Renal cortical epithelial cell (primary cell): Measurements from ENCODE around the gene FGF19. TPM values are rescaled to one million over a fixed set of nuclear protein-coding genes. Genes with fewer than 3 reads are reported as not detected.

Source experiments
- DNase-seq: peaks from one replicate; pipeline ENCODE4 v3.0.0-alpha.2; 2011; ENCODE audit warnings: low read depth
- total RNA-seq: library from RNA; depleted of rRNA; stranded (reverse); fragments of >200 nt; gene quantifications from 2 replicates; pipeline ENCODE4 v1.2.3, GENCODE V29; 2014

FGF19 gene
- total RNA-seq, 1 donor from 2014 or later, result not detected

DNA sequence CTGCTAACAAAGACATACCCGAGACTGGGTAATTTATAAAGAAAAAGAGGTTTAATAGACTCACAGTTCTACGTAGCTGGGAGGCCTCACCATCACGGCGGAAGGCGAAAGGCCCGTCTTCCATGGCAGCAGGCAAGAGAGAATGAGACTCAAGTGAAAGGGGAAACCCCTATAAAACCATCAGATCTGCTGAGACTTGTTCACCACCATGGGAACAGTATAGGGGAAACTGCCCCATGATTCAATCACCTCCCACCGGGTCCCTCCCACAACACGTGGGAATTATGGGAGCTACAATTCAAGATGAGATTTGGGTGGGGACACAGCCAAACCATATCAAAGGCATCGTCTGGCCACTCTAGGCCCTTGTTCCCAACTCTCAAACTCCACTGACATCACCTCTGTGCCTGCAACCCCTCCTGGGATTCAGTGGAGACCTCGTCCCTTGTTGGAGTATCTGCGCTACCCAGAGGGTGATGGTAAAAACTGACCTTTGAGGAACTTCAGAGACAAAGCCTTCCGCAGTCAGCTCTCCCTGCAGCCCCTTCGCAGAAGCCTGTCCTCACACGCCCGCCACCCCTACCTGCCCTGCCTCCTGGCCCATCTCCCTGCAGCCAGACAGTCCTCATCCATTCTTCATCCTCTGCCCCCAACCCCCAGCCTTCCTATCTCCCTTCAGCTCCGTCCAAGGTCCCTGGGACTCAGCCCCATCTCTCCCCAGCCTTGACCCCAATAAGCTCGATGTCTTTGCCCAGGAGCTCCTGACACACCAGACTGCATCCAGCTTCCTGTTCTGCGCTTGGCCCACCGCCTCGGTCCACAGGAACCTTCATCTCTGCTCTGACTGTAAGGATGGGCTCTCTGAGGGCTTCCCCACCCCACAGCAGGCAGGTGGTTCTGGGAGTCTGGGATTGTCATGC, 47.0 kb downstream of the FGF19 start:
- no peak for DNase-seq

DNA sequence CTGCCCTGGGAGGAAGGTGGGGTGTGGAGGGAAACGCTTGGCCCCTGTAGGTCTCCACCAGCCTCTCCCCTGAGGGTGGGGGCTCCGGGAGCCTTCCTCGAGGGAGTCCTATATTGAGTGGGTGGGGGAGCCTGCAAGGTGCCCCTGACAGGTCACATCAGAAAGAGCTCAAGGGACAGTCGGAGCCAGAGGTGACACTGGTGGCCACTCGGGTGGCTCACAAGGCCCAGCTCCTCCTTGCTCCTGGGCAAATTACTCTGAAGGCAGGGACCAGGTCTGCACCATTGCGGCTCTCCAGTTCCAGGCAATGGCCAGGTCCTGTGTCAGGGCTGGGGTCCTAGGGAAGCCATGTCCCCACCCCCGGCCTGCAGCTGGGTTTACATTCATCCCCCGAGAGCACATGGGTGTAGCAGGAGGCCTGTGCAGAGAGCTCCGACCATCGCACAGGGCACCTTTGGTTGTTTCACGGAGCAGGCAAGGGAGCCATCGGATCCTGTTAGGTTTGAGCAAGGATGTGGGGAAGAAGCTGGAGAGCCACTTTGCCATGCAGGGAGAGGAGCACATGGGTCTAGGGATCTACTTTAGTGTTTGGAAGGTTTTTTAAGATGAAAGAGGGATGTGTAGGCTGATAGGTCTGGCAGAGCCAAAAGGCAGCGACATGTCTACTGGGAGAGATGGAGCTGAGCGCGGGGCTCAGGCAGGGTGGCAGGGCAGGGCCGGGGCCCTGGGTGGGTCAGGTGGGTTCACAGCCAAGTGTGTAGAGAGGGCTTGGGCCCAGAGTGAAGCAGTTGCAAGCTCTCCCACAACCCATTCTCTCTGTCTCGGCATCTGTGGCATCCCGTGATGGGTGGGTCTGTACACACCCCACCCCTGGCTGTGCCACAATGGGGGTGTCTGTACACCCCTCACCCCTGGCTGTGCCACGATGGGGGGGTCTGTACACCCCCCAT, 48.1 kb downstream of the FGF19 start:
- DNase-seq, result no peak

DNA sequence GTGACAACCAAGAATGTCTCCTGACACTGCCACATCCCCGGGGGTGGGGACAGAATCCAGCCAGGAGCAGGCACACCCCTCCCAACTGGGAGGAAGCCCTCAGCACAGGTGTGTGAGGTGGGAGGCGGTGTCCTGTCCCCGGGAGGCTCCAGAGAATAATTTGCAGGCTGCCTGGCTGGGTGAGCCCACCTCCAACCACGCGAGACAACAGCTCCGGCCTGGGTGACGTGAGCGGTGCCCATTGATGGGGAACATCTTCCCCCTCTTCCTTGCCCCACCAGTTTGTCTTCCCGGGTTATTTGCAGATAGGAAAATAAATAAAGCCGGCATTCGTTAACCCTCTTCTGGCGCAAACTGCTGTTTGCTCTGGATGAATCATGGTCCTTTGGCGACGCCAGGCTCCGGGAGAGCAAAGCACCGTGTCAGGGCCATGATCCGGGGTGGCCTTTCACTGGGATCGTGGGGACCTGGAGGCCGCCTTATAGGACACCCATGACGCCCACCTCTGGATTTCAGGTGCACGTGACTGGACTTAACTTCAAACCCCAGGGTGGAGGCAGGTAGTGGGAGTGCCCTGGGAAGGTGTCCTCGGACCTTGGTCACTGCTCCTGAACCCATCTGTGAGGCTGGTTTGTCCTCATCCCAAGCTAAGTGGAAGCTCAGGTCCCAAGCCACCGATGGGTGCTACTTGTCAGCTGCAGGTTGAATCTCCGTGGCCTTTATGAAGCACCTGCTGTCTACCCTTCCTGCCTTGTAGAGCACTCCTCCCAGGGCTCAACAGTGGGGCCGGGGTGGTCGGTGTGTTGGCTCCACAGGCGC, 49.0 kb downstream of the FGF19 start:
- peak; percentile 23 for DNase-seq

DNA sequence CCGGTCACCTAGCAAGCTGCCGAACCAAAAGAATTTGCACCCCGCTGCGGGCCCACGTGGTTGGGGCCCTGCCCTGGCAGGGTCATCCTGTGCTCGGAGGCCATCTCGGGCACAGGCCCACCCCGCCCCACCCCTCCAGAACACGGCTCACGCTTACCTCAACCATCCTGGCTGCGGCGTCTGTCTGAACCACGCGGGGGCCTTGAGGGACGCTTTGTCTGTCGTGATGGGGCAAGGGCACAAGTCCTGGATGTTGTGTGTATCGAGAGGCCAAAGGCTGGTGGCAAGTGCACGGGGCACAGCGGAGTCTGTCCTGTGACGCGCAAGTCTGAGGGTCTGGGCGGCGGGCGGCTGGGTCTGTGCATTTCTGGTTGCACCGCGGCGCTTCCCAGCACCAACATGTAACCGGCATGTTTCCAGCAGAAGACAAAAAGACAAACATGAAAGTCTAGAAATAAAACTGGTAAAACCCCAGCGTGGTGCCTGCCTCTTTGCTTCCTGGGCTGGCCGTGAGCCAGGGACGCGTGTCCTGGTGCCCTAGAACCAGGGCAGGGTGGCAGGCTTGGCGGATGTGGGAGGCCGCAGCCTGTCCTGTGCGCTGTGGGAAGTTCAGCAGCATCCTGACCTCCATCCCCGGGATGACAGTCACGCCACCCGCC, 49.7 kb downstream of the FGF19 start:
- no peak for DNase-seq

DNA sequence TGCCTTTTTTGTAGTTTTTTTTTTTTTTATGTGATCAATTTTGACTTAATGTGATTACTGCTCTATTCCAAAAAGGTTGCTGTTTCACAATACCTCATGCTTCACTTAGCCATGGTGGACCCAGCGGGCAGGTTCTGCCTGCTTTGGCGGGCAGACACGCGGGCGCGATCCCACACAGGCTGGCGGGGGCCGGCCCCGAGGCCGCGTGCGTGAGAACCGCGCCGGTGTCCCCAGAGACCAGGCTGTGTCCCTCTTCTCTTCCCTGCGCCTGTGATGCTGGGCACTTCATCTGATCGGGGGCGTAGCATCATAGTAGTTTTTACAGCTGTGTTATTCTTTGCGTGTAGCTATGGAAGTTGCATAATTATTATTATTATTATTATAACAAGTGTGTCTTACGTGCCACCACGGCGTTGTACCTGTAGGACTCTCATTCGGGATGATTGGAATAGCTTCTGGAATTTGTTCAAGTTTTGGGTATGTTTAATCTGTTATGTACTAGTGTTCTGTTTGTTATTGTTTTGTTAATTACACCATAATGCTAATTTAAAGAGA, 50.3 kb downstream of the FGF19 start:
- no peak for DNase-seq

DNA sequence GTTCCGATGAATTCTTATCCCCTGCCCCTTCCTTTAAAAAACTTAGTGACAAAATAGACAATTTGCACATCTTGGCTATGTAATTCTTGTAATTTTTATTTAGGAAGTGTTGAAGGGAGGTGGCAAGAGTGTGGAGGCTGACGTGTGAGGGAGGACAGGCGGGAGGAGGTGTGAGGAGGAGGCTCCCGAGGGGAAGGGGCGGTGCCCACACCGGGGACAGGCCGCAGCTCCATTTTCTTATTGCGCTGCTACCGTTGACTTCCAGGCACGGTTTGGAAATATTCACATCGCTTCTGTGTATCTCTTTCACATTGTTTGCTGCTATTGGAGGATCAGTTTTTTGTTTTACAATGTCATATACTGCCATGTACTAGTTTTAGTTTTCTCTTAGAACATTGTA, 50.8 kb downstream of the FGF19 start:
- DNase-seq, result no peak

DNA sequence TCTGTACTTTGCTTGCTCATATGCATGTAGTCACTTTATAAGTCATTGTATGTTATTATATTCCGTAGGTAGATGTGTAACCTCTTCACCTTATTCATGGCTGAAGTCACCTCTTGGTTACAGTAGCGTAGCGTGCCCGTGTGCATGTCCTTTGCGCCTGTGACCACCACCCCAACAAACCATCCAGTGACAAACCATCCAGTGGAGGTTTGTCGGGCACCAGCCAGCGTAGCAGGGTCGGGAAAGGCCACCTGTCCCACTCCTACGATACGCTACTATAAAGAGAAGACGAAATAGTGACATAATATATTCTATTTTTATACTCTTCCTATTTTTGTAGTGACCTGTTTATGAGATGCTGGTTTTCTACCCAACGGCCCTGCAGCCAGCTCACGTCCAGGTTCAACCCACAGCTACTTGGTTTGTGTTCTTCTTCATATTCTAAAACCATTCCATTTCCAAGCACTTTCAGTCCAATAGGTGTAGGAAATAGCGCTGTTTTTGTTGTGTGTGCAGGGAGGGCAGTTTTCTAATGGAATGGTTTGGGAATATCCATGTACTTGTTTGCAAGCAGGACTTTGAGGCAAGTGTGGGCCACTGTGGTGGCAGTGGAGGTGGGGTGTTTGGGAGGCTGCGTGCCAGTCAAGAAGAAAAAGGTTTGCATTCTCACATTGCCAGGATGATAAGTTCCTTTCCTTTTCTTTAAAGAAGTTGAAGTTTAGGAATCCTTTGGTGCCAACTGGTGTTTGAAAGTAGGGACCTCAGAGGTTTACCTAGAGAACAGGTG, 51.8 kb downstream of the FGF19 start:
- DNase-seq, result no peak

DNA sequence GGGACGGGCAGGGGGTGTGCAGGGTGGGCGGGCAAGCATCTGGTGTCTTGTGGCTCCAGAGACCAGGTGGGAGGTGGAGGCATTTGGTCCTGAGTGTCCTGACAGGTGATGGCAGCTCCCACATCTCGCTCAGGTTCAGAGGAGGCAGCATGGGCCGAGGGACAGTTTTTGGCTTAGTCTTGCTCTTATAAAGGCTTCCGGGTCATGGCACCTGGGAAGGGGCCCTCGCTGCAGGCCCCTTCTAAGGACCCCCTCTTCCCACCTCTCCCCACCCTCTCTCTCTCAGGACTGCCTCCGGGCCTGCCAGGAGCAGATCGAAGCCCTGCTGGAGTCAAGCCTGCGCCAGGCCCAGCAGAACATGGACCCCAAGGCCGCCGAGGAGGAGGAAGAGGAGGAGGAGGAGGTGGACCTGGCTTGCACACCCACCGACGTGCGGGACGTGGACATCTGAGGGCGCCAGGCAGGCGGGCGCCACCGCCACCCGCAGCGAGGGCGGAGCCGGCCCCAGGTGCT, 52.9 kb downstream of the FGF19 start:
- no peak for DNase-seq

DNA sequence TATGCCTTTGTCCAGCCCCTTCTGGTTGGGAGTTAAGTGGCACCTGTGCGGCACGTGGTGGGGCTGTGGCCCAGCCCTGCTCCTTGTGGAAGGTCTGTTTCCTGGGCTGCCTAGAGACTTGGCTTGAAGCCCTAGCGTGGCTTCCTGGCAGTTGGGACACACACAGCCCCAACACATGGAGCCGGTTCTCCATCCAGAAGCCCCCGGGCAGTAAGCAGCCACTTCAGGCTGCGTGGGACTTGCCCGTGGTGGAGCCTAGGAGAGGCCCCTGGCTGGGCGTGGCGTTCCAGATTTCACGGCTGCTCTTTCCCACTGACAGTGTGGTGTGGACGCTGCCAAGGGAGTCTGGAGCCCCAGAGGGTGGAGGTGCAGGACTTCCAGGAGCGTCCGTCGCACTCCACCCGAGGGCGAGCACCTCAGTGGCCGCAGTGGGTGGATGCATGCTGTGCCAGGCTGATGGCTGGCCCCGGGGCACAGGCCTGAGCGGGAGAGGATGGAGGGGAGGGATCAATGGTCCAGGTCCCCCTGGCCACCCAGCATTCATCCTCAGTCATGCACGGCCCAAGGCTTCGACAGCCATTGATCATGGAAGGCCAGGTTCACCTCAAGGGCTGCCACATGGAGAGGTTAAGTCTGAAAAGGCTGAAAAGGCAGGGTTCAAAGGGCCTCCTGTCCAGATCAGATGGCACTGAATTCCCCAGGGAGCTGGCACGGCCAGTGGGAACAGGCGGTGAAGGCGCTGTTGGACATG, 53.6 kb downstream of the FGF19 start:
- no peak for DNase-seq

DNA sequence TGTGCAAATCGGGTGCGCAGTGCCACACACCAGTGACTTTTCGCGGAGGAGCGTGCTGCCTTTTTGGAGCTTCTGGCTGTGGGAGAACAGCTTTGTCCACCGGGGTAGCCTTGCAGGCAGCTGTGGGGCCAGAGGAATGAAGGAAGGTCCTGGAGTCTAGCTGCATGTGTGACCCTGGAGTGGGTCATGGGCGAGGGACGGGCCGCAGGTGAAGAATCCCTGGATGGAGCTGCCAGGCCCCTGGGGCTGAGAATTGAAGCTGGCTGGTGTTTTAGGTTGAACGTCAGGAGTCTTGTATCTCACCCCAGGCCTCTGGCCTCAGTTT, 54.3 kb downstream of the FGF19 start:
- no peak for DNase-seq

DNA sequence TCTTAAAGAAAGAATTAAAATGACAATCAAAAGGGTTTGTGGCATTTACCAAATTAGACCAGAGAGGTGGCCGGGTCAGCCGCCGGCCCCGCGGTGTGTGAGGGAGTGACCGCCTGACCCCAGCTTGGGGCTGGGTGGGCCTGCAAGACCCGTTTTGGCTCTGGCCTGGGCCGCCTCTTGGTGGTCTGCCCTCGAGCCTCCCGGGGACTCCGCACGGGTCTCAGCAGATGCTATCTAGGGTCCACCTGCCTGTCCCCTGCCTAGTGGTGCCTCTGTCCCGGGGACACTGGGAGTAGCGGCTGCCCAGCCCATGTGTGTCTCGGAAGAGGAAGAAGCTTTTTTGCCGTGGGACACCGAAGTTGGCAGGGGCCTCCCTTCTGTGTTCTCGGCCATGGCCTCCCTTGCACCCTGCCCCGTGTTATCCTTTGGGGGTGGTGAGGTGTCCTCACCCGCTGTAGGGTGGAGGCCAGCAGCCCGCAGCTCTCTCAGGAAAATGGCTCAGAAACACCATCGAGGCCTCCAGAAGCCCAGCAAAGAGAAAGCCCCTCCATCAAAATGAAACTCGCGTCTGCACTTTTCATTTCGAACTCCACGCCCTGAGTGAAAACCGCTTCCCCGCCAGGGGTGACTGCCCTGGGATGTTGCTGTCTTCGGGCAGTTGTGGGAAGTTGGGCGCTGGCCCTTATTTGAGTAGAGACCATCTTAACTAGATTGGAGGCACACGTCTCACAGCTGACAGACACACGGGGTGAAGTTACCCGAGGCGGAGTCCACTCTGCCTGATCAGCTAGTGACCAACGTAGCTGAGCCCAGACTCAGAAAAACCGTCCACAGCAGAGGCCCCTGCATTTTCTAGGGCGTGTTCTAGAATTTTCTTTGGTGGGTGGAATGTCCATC, 54.9 kb downstream of the FGF19 start:
- no peak for DNase-seq

Other genes starting within 250 kb of the FGF19 start
- gene LINC01488, start 222.4 kb downstream of the FGF19 start, total RNA-seq, result not detected in 2 replicates
- gene CCND1, start 62.9 kb downstream of the FGF19 start, total RNA-seq, result 225 and 668 TPM in 2 replicates
- gene LTO1, start 28.7 kb downstream of the FGF19 start, total RNA-seq, result 11.5 and 17.1 TPM in 2 replicates
- gene FGF4, start 71.3 kb upstream of the FGF19 start, total RNA-seq, result not detected in 2 replicates
- not detected in 2 replicates for gene FGF3, start 115.4 kb upstream of the FGF19 start, total RNA-seq